Sigmoid colon (tissue), 7 donors: Measurements from ENCODE around the gene CTCF. TPM values are rescaled to one million over a fixed set of nuclear protein-coding genes. Genes with fewer than 3 reads are reported as not detected.

Experiments used
- DNase-seq: peaks from one replicate; pipeline ENCODE4 v3.0.0-alpha.2; 2019
- H3K27ac ChIP-seq, 4 donors: fragments of 200-600 bp; sonication (generic); one replicate each; pipeline ENCODE4 v1.5.1; 2016 to 2019; ENCODE audit warnings: mild to moderate bottlenecking in 1 of 4
- H3K27me3 ChIP-seq, 3 donors: fragments of 200-600 bp; sonication (generic); one replicate each; pipeline ENCODE4 v1.5.1; 2019; ENCODE audit warnings: mild to moderate bottlenecking in 1 of 3
- H3K36me3 ChIP-seq, 4 donors: fragments of 200-600 bp; sonication (generic); one replicate each; pipeline ENCODE4 v1.5.1; 2016 to 2019
- H3K4me1 ChIP-seq, 4 donors: fragments of 200-600 bp; sonication (generic); one replicate each; pipeline ENCODE4 v1.5.1; 2017 to 2019
- H3K4me3 ChIP-seq, 4 donors: fragments of 200-600 bp; sonication (generic); one replicate each; pipeline ENCODE4 v1.5.1; 2017 to 2019; ENCODE audit warnings: mild to moderate bottlenecking in 2 of 4, moderate library complexity in 1 of 4
- H3K9me3 ChIP-seq, 4 donors: fragments of 200-600 bp in 3 of 4; sonication (generic) in 3 of 4; one replicate each; pipeline versions ENCODE4 v1.5.1 to v1.6.1; 2013 to 2019
- EP300 ChIP-seq, 4 donors: sonication (generic); formaldehyde crosslinking; IDR thresholded peaks; one replicate each; pipeline ENCODE4 v1.6.1; 2017; ENCODE audit warnings: antibody characterized with exemption in 4 of 4
- POLR2A ChIP-seq, 2 donors: fragments of 450-650 bp; IDR thresholded peaks; one replicate each; pipeline ENCODE4 v1.6.1; 2016; ENCODE audit warnings: antibody characterized with exemption in 2 of 2, mild to moderate bottlenecking in 2 of 2, moderate library complexity in 2 of 2
- POLR2AphosphoS5 ChIP-seq, 4 donors: sonication (generic); formaldehyde crosslinking; IDR thresholded peaks; one replicate each; pipeline ENCODE4 v1.6.1; 2017; ENCODE audit warnings: antibody characterized with exemption in 4 of 4
- WGBS, 2 donors: extraction: QIAGEN DNeasy Blood & Tissue Kit; methylation state at CpG; one replicate each; pipeline ENCODE4 v1.1.7; 2013; 5-methylcytosine and 5-hydroxymethylcytosine counted together
- intact Hi-C: fragments of 100-400 bp; cut with DNase I; formaldehyde crosslinking; loops from one replicate; pipeline ENCODE4 v1.15.1; 2023
- polyA plus RNA-seq, 3 donors: library from polyadenylated mRNA; stranded (reverse); fragments of 200-250 nt; gene quantifications; one replicate each; pipeline ENCODE4 v1.2.3, GENCODE V29; 2013
- total RNA-seq, 4 donors: library from RNA; depleted of rRNA; stranded (reverse); fragments of >200 nt; gene quantifications; one replicate each; pipeline ENCODE4 v1.1.0, GENCODE V29; 2016
- TF ChIP-seq, protein P1 (sequence below), 4 experiments: fragments of 450-650 bp in 3 of 4; fragments of 200-600 bp in 1 of 4; IDR thresholded peaks; one replicate each; pipeline ENCODE4 v1.5.1; 2016 to 2019; ENCODE audit warnings: antibody characterized with exemption in 4 of 4, mild to moderate bottlenecking in 3 of 4, moderate library complexity in 2 of 4
- donor health status: healthy with polysubstance abuse.
- donor health status: Bipolar disorder and iron deficiency.
- donor health status: healthy.

Gene CTCF
- total and polyA plus RNA-seq, 7 donors = 25.8 to 45.7 (median 29.2) TPM

DNA sequence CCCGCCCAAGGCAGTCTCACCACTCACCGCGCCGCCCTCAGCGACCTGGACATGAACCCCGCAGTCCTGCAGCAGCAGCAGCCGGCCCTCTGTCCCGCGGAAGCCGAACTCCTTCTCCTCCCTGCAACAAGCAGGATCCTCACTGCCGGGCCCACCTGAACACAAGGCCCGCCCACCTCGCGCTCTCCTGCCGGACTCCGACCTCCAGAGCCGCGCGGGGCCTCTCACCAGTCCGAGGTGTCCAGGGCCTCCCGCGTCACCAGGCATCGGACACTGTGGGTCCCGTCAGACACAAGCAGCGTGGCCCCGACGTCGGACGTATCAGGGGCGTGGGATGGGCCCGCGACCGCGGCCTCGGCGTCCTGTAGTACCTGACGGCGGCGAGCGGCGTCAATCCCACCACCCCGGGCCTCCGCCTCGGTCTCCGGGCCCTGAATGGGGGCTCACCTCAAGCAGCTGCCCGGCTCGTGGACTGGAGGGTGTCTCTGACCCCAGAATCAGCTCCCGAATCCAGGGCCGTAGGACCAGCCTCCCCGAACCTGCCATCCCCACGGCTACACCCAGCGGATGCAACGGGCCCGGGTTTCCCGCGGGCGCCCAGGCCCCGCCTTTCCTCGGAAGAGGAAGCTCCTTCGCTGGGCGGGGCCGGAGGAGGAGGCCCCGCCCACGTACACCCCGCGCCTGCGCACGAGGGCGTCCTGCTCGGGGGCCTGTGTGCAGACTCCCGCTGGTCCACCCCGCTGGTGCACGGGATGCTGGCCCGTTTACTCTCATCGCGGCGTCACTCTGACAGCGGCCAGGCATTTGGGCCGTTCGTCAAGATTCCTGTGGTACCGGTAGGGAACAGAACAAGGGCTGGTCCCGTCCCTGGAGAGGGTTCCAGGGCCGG lies 97.6 kb downstream of the CTCF start, which contains the start of gene ACD:
Gene ACD, minus strand, starts transcription at position 586 of the 889 bp plus-strand sequence. Its CDS starts 40 bp downstream, at position 546.
- peak; percentile 87 to 91 for TF ChIP-seq POLR2A (IDR thresholded peaks at IDR 0.05)
- peak; percentile 97 to 98 (median 97) for TF ChIP-seq POLR2AphosphoS5 (IDR thresholded peaks at IDR 0.05)
- TF ChIP-seq, protein P1, sequence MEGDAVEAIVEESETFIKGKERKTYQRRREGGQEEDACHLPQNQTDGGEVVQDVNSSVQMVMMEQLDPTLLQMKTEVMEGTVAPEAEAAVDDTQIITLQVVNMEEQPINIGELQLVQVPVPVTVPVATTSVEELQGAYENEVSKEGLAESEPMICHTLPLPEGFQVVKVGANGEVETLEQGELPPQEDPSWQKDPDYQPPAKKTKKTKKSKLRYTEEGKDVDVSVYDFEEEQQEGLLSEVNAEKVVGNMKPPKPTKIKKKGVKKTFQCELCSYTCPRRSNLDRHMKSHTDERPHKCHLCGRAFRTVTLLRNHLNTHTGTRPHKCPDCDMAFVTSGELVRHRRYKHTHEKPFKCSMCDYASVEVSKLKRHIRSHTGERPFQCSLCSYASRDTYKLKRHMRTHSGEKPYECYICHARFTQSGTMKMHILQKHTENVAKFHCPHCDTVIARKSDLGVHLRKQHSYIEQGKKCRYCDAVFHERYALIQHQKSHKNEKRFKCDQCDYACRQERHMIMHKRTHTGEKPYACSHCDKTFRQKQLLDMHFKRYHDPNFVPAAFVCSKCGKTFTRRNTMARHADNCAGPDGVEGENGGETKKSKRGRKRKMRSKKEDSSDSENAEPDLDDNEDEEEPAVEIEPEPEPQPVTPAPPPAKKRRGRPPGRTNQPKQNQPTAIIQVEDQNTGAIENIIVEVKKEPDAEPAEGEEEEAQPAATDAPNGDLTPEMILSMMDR (IDR thresholded peaks at IDR 0.05) = no peak
- TF ChIP-seq EP300 (IDR thresholded peaks at IDR 0.05) = peak in 1 of 4 donors; percentile 43
- intact Hi-C loops = loop anchor here (1.0 to 2.0 kb wide), 2 partner anchors 98 to 131 kb away; partner anchors contain the start of genes CTCF and RIPOR1
- WGBS, 2 donors = 0 to 1% methylated on average over 83 of the region's 83 CpGs
- H3K27ac ChIP-seq = peak within 1 kb of the TSS; percentile 92 to 96 (median 96)
- peak; percentile 96 for DNase-seq
- peaks cover 0 to 8% (median 0%) of the 10 kb centered on the region in 3 donors for H3K27me3 ChIP-seq
- no peaks in the 10 kb centered on the region for H3K9me3 ChIP-seq
- peaks cover 6 to 35% (median 11%) of the 10 kb centered on the region in 4 donors for H3K36me3 ChIP-seq
- peak within 1 kb of the TSS; percentile 65 to 94 (median 80) for H3K4me3 ChIP-seq
- peaks cover 0 to 26% (median 21%) of the 10 kb centered on the region in 4 donors for H3K4me1 ChIP-seq

DNA sequence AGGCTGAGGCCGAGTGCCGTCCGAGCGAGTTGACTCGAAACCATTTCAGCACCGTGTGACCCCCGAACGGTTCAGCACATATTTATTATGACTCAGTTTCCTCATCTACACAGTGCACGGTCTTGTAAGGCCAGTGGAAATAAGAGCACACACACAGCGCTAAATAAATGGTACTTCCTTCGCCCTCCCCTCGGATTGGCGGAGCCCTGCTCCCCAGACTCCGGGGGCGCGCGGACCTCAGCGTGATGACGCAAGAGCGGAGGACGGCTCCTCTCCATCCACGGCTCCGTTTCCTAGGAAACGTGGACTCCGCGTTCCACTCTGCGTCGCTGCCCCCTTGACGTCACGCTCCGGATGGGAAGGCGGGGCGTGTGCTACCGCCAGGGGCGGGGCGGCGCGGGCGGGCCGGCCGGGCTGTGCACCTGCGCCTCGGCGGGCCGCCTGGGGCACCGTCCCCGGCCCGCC lies 98.3 kb downstream of the CTCF start, which contains the start of gene PARD6A:
Gene PARD6A, plus strand, starts transcription at position 397 of the 465 bp plus-strand sequence. CDS start 79 bp downstream, outside the sequence.
- H3K9me3 ChIP-seq = no peaks in the 10 kb centered on the region
- peaks cover 0 to 29% (median 26%) of the 10 kb centered on the region in 4 donors for H3K4me1 ChIP-seq
- 0 to 1% methylated on average over 48 of the region's 48 CpGs for WGBS, 2 donors
- H3K27ac ChIP-seq = peak within 1 kb of the TSS; percentile 92 to 96 (median 96)
- H3K4me3 ChIP-seq = peak within 1 kb of the TSS; percentile 65 to 94 (median 80)
- H3K27me3 ChIP-seq = peaks cover 0 to under 1% (median 0%) of the 10 kb centered on the region in 3 donors
- H3K36me3 ChIP-seq = peaks cover 6 to 35% (median 11%) of the 10 kb centered on the region in 4 donors
- DNase-seq = peak; percentile 99
- peak in 1 of 4 donors; percentile 42 for TF ChIP-seq EP300 (IDR thresholded peaks at IDR 0.05)
- no peak for TF ChIP-seq POLR2AphosphoS5 (IDR thresholded peaks at IDR 0.05)
- intact Hi-C loops = loop anchor here (1.0 to 2.0 kb wide), 2 partner anchors 98 to 132 kb away; partner anchors contain the start of genes CTCF and RIPOR1

DNA sequence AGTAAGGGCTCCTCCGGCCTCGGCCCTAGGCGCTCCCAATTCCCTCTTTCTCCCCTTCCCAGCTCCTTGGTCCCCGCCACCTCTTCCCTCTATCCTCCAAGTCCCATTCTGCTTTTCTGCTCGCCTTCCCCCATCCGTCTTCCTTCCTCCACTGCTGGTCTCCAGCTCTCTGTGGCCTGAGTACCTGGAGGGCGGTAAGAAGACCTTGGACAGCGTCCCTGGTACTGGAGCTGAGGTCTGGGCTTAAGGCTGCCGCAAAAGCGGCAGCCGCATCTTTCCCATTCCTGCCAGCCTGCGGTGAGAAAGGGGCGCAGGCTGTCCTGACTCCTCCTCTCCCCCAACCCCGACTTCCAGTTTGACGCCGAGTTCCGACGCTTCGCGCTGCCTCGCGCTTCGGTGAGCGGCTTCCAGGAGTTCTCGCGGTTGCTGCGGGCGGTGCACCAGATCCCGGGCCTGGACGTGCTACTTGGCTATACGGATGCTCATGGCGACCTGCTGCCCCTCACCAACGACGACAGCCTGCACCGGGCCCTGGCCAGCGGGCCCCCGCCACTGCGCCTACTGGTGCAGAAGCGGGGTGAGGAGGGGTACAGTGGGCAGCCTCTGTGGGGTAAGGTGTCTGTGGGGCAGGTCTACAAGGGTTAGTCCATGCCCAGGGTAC lies 98.9 kb downstream of the CTCF start:
- TF ChIP-seq, protein P1 (IDR thresholded peaks at IDR 0.05) = no peak
- no peak for TF ChIP-seq EP300 (IDR thresholded peaks at IDR 0.05)
- TF ChIP-seq POLR2A (IDR thresholded peaks at IDR 0.05) = no peak
- TF ChIP-seq POLR2AphosphoS5 (IDR thresholded peaks at IDR 0.05) = no peak
- intact Hi-C loops = loop anchor here (2.0 kb wide), 1 partner anchor 132 kb away; the partner anchor contains the start of gene RIPOR1
- peaks cover 6 to 35% (median 11%) of the 10 kb centered on the region in 4 donors for H3K36me3 ChIP-seq

DNA sequence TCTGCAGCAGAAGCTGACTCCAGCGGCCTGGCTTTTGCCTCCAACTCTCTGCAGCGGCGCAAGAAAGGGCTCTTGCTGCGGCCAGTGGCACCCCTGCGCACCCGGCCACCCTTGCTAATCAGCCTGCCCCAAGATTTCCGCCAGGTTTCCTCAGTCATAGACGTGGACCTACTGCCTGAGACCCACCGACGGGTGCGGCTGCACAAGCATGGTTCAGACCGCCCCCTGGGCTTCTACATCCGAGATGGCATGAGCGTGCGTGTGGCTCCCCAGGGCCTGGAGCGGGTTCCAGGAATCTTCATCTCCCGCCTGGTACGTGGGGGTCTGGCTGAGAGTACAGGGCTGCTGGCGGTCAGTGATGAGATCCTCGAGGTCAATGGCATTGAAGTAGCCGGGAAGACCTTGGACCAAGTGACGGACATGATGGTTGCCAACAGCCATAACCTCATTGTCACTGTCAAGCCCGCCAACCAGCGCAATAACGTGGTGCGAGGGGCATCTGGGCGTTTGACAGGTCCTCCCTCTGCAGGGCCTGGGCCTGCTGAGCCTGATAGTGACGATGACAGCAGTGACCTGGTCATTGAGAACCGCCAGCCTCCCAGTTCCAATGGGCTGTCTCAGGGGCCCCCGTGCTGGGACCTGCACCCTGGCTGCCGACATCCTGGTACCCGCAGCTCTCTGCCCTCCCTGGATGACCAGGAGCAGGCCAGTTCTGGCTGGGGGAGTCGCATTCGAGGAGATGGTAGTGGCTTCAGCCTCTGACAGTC lies 99.7 kb downstream of the CTCF start:
- Histone ChIP-seq H3K36me3 (peaks cover 6 to 30% (median 10%) of the 10 kb centered on the region in 4 donors), H3K4me3 (no peak overlapping the region), H3K4me1 (peaks cover 0 to 42% (median 37%) of the 10 kb centered on the region in 4 donors), H3K9me3 (no peaks in the 10 kb centered on the region), H3K27me3 (no peaks in the 10 kb centered on the region), H3K27ac (no peak overlapping the region)
- intact Hi-C loops = loop anchor here (2.0 kb wide), 1 partner anchor 133 kb away; the partner anchor contains the start of gene RIPOR1
- peak; percentile 64 for DNase-seq
- WGBS, 2 donors = 96% methylated on average over 34 of the region's 34 CpGs
- TF ChIP-seq EP300 (IDR thresholded peaks at IDR 0.05) = no peak
- TF ChIP-seq, protein P1 (IDR thresholded peaks at IDR 0.05) = no peak
- no peak for TF ChIP-seq POLR2A (IDR thresholded peaks at IDR 0.05)
- TF ChIP-seq POLR2AphosphoS5 (IDR thresholded peaks at IDR 0.05) = no peak

More for the DNA sequence above, 98.9 kb downstream of the CTCF start:
- H3K4me3 ChIP-seq = peak overlapping the region; percentile 31 to 94 (median 80)
- H3K9me3 ChIP-seq = no peaks in the 10 kb centered on the region
- 10 to 11% methylated on average over 39 of the region's 39 CpGs for WGBS, 2 donors
- peak; percentile 73 for DNase-seq
- no peaks in the 10 kb centered on the region for H3K27me3 ChIP-seq
- peak overlapping the region; percentile 92 to 96 (median 96) for H3K27ac ChIP-seq
- H3K4me1 ChIP-seq = peaks cover 0 to 35% (median 32%) of the 10 kb centered on the region in 4 donors
